ENCODE data around the gene BTBD16.

BTBD16 gene

GRCh38 chr10:122343936-122344335 lies 72.8 kb downstream of the BTBD16 start:
- no peak for DNase-seq (ENCODE audit: low read depth)

GRCh38 chr10:122344741-122345258 lies 73.7 kb downstream of the BTBD16 start:
- DNase-seq (ENCODE audit: low read depth), result no peak

GRCh38 chr10:122346326-122346950 lies 75.3 kb downstream of the BTBD16 start:
- no peak for DNase-seq (ENCODE audit: low read depth)

GRCh38 chr10:122347170-122347841 lies 76.2 kb downstream of the BTBD16 start:
- DNase-seq (ENCODE audit: low read depth), result no peak

GRCh38 chr10:122348512-122348911 lies 77.4 kb downstream of the BTBD16 start:
- no peak for DNase-seq (ENCODE audit: low read depth)

- no peak for DNase-seq (ENCODE audit: low read depth)
These were observed 77.9 kb downstream of the BTBD16 start for GRCh38 chr10:122348935-122349361.

- DNase-seq (ENCODE audit: low read depth), result no peak
These were observed 78.8 kb downstream of the BTBD16 start for GRCh38 chr10:122349758-122350369.

- no peak for DNase-seq (ENCODE audit: low read depth)
These were observed 79.8 kb downstream of the BTBD16 start for GRCh38 chr10:122350893-122351292.

GRCh38 chr10:122352817-122353525 lies 81.9 kb downstream of the BTBD16 start:
- DNase-seq (ENCODE audit: low read depth), result no peak

GRCh38 chr10:122354383-122354782 lies 83.3 kb downstream of the BTBD16 start:
- DNase-seq (ENCODE audit: low read depth), result no peak

- no peak for DNase-seq (ENCODE audit: low read depth)
These were observed 86.6 kb downstream of the BTBD16 start for GRCh38 chr10:122357685-122358084.

GRCh38 chr10:122359621-122360020 lies 88.5 kb downstream of the BTBD16 start:
- no peak for DNase-seq (ENCODE audit: low read depth)

- no peak for DNase-seq (ENCODE audit: low read depth)
These were observed 90.0 kb downstream of the BTBD16 start for GRCh38 chr10:122361046-122361445.

GRCh38 chr10:122362031-122362592 lies 91.0 kb downstream of the BTBD16 start:
- DNase-seq (ENCODE audit: low read depth), result no peak

- no peak for DNase-seq (ENCODE audit: low read depth)
These were observed 91.5 kb downstream of the BTBD16 start for GRCh38 chr10:122362621-122363020.

GRCh38 chr10:122363311-122363710 lies 92.2 kb downstream of the BTBD16 start:
- no peak for DNase-seq (ENCODE audit: low read depth)

- no peak for DNase-seq (ENCODE audit: low read depth)
These were observed 92.8 kb downstream of the BTBD16 start for GRCh38 chr10:122363722-122364463.

- no peak for DNase-seq (ENCODE audit: low read depth)
These were observed 97.6 kb downstream of the BTBD16 start for GRCh38 chr10:122368502-122369254.

- no peak for DNase-seq (ENCODE audit: low read depth)
These were observed 102.0 kb downstream of the BTBD16 start for GRCh38 chr10:122373108-122373507.

- DNase-seq (ENCODE audit: low read depth), result no peak
These were observed 102.6 kb downstream of the BTBD16 start for GRCh38 chr10:122373721-122374120.
